HepG2 (cell line): ENCODE measurements around the gene HNRNPF. TPM values are rescaled to one million over a fixed set of nuclear protein-coding genes. Genes with fewer than 3 reads are reported as not detected.

Experiments
- ATF4 ChIP-seq, 2 experiments: fragments of 450-650 bp in 1 of 2; sonication (generic) in 1 of 2; formaldehyde crosslinking; IDR thresholded peaks; 2 replicates each; pipeline versions ENCODE4 v1.5.0 to v1.8.0; 2020 to 2022; ENCODE audit warnings: mild to moderate bottlenecking in 1 of 2, missing genetic modification reagents in 1 of 2
- BRF2 ChIP-seq: sonication (generic); formaldehyde crosslinking; IDR thresholded peaks from 2 replicates; pipeline ENCODE4 v1.8.1; 2022; ENCODE audit warnings: mild to moderate bottlenecking, missing genetic modification reagents
- CEBPG ChIP-seq: IDR thresholded peaks from 2 replicates; pipeline ENCODE4 v1.6.1; 2016
- FOXA1 ChIP-seq, 2 experiments: fragments of 450-650 bp in 1 of 2; sonication (generic) in 1 of 2; formaldehyde crosslinking in 1 of 2; IDR thresholded peaks; 2 replicates each; pipeline versions ENCODE4 v1.4.0 to v1.6.1; 2016 to 2020; ENCODE audit warnings: missing genetic modification reagents in 1 of 2
- GATA4 ChIP-seq: sonication (generic); IDR thresholded peaks from 2 replicates; pipeline ENCODE4 v1.6.1; 2016; ENCODE audit warnings: antibody characterized with exemption, low read depth, borderline replicate concordance
- HNRNPH1 ChIP-seq: fragments of 200-400 bp; formaldehyde crosslinking; optimal IDR thresholded peaks from 2 replicates; pipeline ENCODE3; 2017; ENCODE audit warnings: mild to moderate bottlenecking, low read depth, low read length
- ISX ChIP-seq: sonication (generic); formaldehyde crosslinking; conservative IDR thresholded peaks from 2 replicates; pipeline ENCODE4 v1.5.0; 2020; ENCODE audit warnings: missing genetic modification reagents
- JARID2 ChIP-seq: sonication (generic); formaldehyde crosslinking; IDR thresholded peaks from 2 replicates; pipeline ENCODE4 v1.8.1; 2023; ENCODE audit warnings: missing genetic modification reagents, inconsistent platforms; ENCODE audit not compliant: insufficient replicate concordance
- KDM2A ChIP-seq: sonication (generic); formaldehyde crosslinking; IDR thresholded peaks from 2 replicates; pipeline ENCODE4 v1.4.0; 2020; ENCODE audit warnings: low read depth, missing genetic modification reagents, borderline replicate concordance
- KLF15 ChIP-seq: sonication (generic); formaldehyde crosslinking; IDR thresholded peaks from 2 replicates; pipeline ENCODE4 v1.8.1; 2023; ENCODE audit warnings: borderline replicate concordance, mild to moderate bottlenecking, inconsistent platforms, missing genetic modification reagents, mixed read lengths
- MTA1 ChIP-seq: sonication (generic); formaldehyde crosslinking; IDR thresholded peaks from 2 replicates; pipeline ENCODE4 v1.4.0; 2020; ENCODE audit warnings: missing genetic modification reagents, mild to moderate bottlenecking, borderline replicate concordance
- MTF2 ChIP-seq: sonication (generic); formaldehyde crosslinking; IDR thresholded peaks from 2 replicates; pipeline ENCODE4 v1.5.0; 2020; ENCODE audit warnings: missing genetic modification reagents, borderline replicate concordance
- NAIF1 ChIP-seq: sonication (generic); formaldehyde crosslinking; IDR thresholded peaks from 2 replicates; pipeline ENCODE4 v1.5.0; 2020; ENCODE audit warnings: mild to moderate bottlenecking, missing genetic modification reagents, borderline replicate concordance
- NFE2L2 ChIP-seq: fragments of 150-350 bp; IDR thresholded peaks from 2 replicates; pipeline ENCODE4 v1.6.1; 2014; ENCODE audit warnings: low read length
- PHF5A ChIP-seq: IDR thresholded peaks from one replicate; pipeline ENCODE4 v1.6.1; 2018; ENCODE audit warnings: low read depth, missing genetic modification reagents; ENCODE audit not compliant: unreplicated experiment
- SRY ChIP-seq: sonication (generic); formaldehyde crosslinking; IDR thresholded peaks from 2 replicates; pipeline ENCODE4 v1.8.0; 2022; ENCODE audit warnings: mild to moderate bottlenecking, missing genetic modification reagents
- TCF7 ChIP-seq: sonication (generic); IDR thresholded peaks from 2 replicates; pipeline ENCODE4 v1.6.1; 2016; ENCODE audit warnings: antibody characterized with exemption, low read depth
- THYN1 ChIP-seq: sonication (generic); formaldehyde crosslinking; IDR thresholded peaks from 2 replicates; pipeline ENCODE4 v1.8.1; 2023; ENCODE audit warnings: low read depth, mild to moderate bottlenecking, moderate library complexity, missing genetic modification reagents, borderline replicate concordance
- TMF1 ChIP-seq: sonication (generic); formaldehyde crosslinking; IDR thresholded peaks from 2 replicates; pipeline ENCODE4 v1.8.1; 2022; ENCODE audit warnings: low read depth, missing genetic modification reagents
- ZBTB1 ChIP-seq: sonication (generic); formaldehyde crosslinking; IDR thresholded peaks from 2 replicates; pipeline ENCODE4 v1.4.0; 2020; ENCODE audit warnings: missing genetic modification reagents, borderline replicate concordance
- ZEB1 ChIP-seq: IDR thresholded peaks from 2 replicates; pipeline ENCODE4 v1.6.1; 2012; ENCODE audit warnings: mild to moderate bottlenecking, low read depth, inconsistent platforms; ENCODE audit not compliant: insufficient replicate concordance
- ZFP82 ChIP-seq: sonication (generic); formaldehyde crosslinking; IDR thresholded peaks from 2 replicates; pipeline ENCODE4 v1.5.1; 2020; ENCODE audit warnings: mild to moderate bottlenecking, missing genetic modification reagents, borderline replicate concordance
- ZNF224 ChIP-seq: sonication (generic); formaldehyde crosslinking; IDR thresholded peaks from 2 replicates; pipeline ENCODE4 v1.5.0; 2020; ENCODE audit warnings: mild to moderate bottlenecking, missing genetic modification reagents
- ZNF430 ChIP-seq: sonication (generic); formaldehyde crosslinking; IDR thresholded peaks from 2 replicates; pipeline ENCODE4 v1.9.0; 2021; ENCODE audit warnings: mild to moderate bottlenecking, missing genetic modification reagents
- ZNF558 ChIP-seq: sonication (generic); formaldehyde crosslinking; IDR thresholded peaks from 2 replicates; pipeline ENCODE4 v1.9.0; 2022; ENCODE audit warnings: mild to moderate bottlenecking, missing genetic modification reagents, borderline replicate concordance
- ZNF572 ChIP-seq: sonication (generic); formaldehyde crosslinking; IDR thresholded peaks from 2 replicates; pipeline ENCODE4 v1.5.1; 2020; ENCODE audit warnings: mild to moderate bottlenecking, missing genetic modification reagents
- ZNF670 ChIP-seq: sonication (generic); formaldehyde crosslinking; IDR thresholded peaks from 2 replicates; pipeline ENCODE4 v1.8.0; 2022; ENCODE audit warnings: mild to moderate bottlenecking, missing genetic modification reagents, borderline replicate concordance
- polyA plus RNA-seq, 8 experiments: library from polyadenylated mRNA; depleted of rRNA in 3 of 8; stranded (reverse) in 7 of 8; unstranded in 1 of 8; fragments of >200 nt; fragmentation: Illumina TruSeq in 4 of 8; extraction: Trizol in 4 of 8; gene quantifications; 2 replicates each; pipeline versions ENCODE4 v1.2.1 to v1.2.3, GENCODE V29; 2011 to 2016; ENCODE audit warnings: low read depth in 4 of 8, missing spikeins in 1 of 8, mixed read lengths in 1 of 8; ENCODE audit not compliant: insufficient read depth in 1 of 8
- total RNA-seq, 5 experiments: library from RNA; depleted of rRNA; stranded (reverse); fragments of >200 nt; fragmentation: Illumina TruSeq; extraction: Trizol; gene quantifications; 2 replicates each; pipeline ENCODE4 v1.2.3, GENCODE V29; 2016; ENCODE audit warnings: low read depth in 1 of 5
- TF ChIP-seq, protein P1 (sequence below): sonication (generic); formaldehyde crosslinking; IDR thresholded peaks from 2 replicates; pipeline ENCODE4 v1.5.0; 2020; ENCODE audit warnings: missing genetic modification reagents

HNRNPF gene
- total and polyA plus RNA-seq, 2 of the 13 experiments (the other 11 are each of a cell fraction or from before 2014, with no cell fraction given), result 166 to 308 TPM

DNA sequence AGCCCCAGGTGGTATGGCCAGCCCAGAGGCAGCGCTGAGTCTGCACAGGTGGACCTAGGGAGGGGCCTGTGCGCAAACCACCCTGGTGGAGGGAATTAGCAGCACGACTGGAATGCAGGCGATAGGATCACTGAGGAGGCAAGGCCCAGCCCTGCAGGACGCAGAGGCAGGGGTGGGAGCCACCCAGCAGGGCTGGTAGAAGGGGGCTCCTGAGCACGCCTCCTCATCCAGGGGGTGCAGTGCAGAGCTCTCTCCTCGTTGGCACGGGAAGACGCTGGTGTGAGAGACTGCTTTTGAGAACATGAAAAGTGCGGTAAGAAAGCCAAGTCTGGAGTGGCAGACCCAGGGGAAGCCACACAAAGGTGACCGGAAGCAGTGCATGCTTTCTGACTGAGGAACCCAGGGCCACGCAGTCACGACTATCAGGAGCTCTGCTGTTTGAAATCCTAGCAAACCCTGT, 31.5 kb downstream of the HNRNPF start (continued):
- TF ChIP-seq JARID2 (CRISPR knock-in tag), result no peak
- TF ChIP-seq GATA4, result no peak
- no peak for TF ChIP-seq TCF7
- TF ChIP-seq MTA1 (CRISPR knock-in tag), result peak; percentile 72; the same call in 1 of the 2 replicates
- TF ChIP-seq BRF2 (CRISPR knock-in tag), result no peak
- TF ChIP-seq ISX (CRISPR knock-in tag), result no peak
- no peak for TF ChIP-seq NAIF1 (CRISPR knock-in tag)
- TF ChIP-seq KLF15 (CRISPR knock-in tag), result no peak
- no peak for TF ChIP-seq ATF4 (CRISPR knock-in tag; IDR thresholded peaks at IDR 0.05)
- no peak for TF ChIP-seq ZNF558 (CRISPR knock-in tag)
- TF ChIP-seq ZEB1, result peak; percentile 96
- TF ChIP-seq ZNF430 (CRISPR knock-in tag), result no peak
- TF ChIP-seq CEBPG (CRISPR knock-in tag), result 0 out of 2 replicates have a peak, but pooled peaks have one; percentile 16
- no peak for TF ChIP-seq SRY (CRISPR knock-in tag)
- TF ChIP-seq, protein P1, sequence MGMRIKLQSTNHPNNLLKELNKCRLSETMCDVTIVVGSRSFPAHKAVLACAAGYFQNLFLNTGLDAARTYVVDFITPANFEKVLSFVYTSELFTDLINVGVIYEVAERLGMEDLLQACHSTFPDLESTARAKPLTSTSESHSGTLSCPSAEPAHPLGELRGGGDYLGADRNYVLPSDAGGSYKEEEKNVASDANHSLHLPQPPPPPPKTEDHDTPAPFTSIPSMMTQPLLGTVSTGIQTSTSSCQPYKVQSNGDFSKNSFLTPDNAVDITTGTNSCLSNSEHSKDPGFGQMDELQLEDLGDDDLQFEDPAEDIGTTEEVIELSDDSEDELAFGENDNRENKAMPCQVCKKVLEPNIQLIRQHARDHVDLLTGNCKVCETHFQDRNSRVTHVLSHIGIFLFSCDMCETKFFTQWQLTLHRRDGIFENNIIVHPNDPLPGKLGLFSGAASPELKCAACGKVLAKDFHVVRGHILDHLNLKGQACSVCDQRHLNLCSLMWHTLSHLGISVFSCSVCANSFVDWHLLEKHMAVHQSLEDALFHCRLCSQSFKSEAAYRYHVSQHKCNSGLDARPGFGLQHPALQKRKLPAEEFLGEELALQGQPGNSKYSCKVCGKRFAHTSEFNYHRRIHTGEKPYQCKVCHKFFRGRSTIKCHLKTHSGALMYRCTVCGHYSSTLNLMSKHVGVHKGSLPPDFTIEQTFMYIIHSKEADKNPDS (CRISPR knock-in tag), result no peak
- no peak for TF ChIP-seq ZNF670 (CRISPR knock-in tag)
- no peak for TF ChIP-seq ZNF224
- no peak for TF ChIP-seq TMF1 (CRISPR knock-in tag)
- no peak for TF ChIP-seq THYN1 (CRISPR knock-in tag)
- TF ChIP-seq NFE2L2, result no peak
- TF ChIP-seq ZNF572 (CRISPR knock-in tag), result no peak
- TF ChIP-seq ZFP82, result no peak
- TF ChIP-seq PHF5A (CRISPR knock-in tag), result no peak
- no peak for TF ChIP-seq MTF2 (CRISPR knock-in tag)
- no peak for TF ChIP-seq ZBTB1 (CRISPR knock-in tag)
- TF ChIP-seq FOXA1 (IDR thresholded peaks at IDR 0.05), result no peak
- 0 out of 2 replicates have a peak, but pooled peaks have one; percentile 23 for TF ChIP-seq FOXA1 (CRISPR knock-in tag; IDR thresholded peaks at IDR 0.05)
- TF ChIP-seq HNRNPH1, result no peak
- TF ChIP-seq KDM2A, result peak; percentile 18; the same call in 1 of the 2 replicates
